Activated CD4-positive, alpha-beta T cell treated with anti-CD3 and anti-CD28 coated beads, Interleukin-2, amount 50 U/mL, for 48 hours (primary cell): ENCODE data around the gene ALDH1A3.
A peak's percentile ranks its signal among the peaks of the same experiment; 100 is the strongest.

Source experiments
- DNase-seq, 2 experiments: peaks; one replicate each; pipeline ENCODE4 v3.0.0-alpha.2; 2020

Gene ALDH1A3

DNA sequence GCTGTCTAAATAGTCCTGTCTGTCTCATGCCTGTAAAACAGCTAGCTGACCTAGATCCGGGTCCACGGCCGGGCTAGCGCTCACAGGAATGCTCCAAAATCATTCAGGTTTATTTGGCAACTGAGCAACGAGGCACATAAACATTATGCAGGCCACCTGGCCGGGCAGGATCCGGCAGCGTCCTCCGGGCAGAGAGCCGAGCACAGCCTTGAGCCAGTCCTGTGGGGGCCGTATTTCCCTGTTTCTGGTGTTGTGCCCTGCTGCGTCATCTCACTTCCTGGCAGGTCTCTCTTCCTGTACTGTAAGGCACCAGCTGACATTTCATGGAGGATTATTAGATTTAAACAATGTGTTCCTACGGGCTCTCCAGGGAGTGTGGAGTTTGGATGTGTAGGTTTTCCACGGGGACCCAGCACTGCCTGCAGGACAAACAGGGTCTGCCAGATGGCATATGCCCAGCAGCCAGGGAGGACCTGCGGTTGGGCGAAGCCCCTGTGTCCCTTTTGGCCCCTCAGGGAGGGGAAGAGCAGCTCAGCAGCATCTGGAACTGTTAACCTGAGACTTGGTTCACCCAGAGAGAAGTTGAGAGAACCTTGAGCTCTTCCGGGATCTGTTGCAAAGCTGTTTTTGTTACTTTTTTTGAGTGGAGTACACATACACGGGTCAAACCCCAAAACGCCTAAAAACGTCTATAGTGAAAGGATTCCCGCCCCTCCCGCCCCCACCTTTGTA is 23.0 kb downstream of the ALDH1A3 start:
- DNase-seq, result no peak

DNA sequence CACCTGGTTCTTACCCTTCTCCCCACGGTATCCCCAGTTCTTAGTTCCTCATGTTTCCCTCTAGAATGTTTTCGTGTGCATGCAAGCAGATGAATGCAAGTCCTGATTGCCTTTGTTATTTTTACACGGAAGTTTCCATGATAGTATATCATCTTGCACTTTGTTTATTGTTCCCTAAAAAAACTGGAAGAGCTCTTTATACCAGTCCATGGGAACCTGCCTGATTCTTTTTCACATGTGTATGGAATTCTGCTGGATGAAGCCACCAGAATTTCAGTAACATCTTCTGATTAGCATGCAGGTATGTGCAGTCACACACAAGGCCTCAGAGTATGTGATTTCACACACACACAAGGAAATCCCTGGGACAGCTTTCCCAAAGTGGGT is 23.5 kb downstream of the ALDH1A3 start:
- no peak for DNase-seq

DNA sequence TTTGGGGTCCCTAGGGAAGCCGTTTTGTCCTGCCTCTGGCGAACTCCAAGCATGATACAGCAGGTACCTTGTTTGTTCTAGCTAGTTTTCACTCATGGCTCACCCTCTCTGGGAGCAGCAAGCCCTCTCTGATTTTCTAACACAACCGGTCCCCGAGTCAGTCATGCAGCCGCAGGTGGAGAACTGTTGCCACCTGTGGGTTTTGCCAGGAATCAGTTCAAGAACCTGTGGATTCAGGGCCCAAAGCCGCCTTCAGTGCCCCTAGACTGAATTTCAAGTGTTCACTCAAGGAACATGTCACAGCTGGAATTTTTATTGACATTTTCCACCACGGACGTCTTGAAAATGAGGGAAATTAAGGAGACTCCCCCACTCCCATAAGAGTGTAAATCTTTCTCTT is 26.2 kb downstream of the ALDH1A3 start:
- no peak for DNase-seq

DNA sequence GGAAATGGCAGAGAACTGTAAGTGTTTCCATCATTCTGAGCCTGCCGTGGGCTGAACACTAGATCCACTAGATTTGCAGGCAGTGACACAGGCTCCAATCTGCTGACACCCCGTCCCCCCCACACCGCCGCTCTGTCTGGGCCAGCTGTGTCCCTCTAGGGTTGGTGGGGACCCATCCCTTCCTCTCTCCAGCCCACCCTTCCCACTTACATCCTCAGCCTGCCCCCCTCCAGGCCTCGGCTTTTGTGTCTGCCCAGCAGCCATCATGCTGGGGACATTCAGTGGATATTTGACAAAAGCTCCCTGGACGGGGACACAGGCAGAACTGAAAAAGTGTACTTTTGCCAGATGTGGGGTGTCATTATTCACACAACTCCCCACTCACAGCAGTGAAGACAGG is 28.8 kb downstream of the ALDH1A3 start:
- DNase-seq, result no peak

DNA sequence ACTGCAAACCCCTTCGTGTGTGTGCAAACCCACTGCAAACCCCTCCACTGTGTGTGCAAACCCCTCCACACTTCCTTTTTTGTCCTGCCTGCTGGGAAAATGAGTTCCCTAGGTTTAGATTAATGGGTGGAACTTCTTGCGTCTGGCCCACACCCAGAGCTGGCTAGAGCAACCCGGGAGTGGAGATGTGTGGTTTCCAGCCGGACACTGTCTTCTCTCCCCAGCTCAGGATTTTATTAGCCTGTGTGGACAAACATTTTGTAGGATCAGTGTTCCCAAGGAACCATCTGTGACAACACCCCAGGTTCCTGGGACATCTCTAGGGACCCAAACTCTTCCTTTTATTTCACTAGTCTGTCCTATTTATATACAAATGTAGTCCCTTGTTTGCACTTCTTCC is 29.9 kb downstream of the ALDH1A3 start:
- DNase-seq, result no peak

DNA sequence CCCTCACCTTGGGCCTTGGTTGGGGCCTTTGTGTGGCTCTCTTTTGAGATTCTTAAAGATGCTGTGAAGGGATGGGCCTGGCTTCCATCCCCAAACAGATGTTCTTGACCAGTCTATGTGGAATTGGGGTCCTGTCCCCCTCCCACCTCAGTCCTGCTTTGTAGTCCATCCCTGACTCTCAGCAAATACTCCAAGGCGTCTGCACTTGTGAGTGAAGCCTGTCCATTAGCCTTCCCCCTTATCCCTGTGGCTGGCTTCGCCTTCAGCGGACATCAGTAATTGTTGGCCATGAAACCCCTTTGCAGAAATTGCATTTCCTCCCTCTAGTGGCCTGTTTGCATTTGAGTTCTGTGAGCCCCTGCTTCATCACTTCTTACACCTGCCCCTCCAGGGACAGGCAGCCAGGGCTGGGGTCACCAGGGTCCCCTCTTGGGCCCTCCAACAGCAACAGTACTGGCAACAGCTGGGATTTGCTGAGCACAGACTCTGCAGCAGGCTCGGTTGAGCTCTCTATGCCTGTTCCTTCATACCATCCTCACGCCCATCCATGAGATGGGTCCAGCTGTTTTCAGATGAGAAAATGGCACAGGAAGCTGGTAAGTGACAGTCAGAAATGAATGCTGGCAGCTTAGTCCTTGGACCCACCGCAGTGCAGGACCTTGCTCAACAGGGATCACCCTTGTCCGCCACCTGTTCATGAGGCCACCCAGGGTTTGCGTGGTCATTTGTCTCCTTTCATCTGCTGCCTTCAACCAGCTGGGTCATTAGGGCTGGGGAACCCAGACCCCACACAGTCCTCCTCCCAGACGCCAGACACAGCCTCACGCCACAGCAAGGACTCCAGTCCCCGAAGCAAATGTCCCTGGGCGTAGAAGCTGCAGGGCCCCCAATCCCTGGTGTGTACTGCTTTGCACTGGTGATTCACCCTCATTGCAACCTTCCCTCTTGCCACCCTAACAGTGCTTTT is 30.6 kb downstream of the ALDH1A3 start:
- DNase-seq, result no peak

DNA sequence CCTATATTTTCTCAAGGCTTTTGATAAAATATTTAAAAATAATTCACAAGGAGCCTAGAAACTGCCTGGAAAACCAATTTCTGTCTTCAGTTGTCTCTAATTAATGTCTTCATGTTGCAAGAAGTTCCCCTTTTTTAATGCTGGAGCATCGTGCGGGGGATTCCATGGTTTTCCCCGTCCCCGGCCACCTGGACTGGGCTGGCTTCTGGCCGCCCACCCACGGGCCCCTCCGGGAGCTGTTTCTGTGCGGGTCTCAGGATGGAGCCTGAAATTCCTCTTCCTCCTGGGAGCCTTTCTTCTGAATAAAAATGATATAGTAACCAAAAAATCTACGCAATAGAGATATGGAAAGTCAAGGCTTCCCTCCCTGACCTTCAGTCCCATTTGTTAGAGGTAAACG is 31.5 kb downstream of the ALDH1A3 start:
- no peak for DNase-seq

DNA sequence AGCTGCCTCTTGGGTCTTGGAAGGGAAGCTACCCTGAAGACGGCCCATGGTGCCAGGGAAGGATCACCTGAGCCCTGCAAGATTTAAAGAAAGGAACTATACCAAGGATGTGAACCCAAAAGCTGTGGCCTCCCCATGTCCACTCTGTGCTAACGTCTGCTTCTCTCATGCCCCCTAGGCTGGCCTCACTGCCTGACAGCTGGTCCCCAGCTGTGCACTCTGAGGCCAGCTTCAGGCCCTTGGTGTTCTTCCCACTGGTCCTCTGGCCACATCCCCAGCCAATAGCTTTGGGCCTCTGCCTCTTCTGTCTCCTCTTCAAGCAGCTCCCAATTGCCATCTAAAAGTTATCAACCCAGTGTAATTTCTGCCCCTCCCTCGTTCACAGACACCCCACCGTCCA is 34.3 kb downstream of the ALDH1A3 start:
- no peak for DNase-seq

DNA sequence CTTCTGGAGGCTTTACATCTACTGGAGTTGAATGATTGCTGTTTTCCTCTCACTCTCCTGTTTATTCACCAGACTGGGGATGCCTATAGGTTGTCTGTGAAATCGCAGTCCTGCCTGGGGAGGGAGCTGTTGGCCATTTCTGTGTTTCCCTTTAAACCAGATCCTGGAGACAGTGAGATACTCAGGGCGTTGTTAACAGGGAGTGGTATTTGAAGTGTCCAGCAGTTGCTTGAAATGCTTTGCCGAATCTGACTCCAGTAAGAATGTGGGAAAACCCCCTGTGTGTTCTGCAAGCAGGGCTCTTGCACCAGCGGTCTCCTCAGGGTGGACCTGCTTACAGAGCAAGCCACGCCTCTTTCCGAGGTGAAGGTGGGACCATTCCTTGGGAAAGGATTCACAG is 35.2 kb downstream of the ALDH1A3 start:
- DNase-seq, result no peak

DNA sequence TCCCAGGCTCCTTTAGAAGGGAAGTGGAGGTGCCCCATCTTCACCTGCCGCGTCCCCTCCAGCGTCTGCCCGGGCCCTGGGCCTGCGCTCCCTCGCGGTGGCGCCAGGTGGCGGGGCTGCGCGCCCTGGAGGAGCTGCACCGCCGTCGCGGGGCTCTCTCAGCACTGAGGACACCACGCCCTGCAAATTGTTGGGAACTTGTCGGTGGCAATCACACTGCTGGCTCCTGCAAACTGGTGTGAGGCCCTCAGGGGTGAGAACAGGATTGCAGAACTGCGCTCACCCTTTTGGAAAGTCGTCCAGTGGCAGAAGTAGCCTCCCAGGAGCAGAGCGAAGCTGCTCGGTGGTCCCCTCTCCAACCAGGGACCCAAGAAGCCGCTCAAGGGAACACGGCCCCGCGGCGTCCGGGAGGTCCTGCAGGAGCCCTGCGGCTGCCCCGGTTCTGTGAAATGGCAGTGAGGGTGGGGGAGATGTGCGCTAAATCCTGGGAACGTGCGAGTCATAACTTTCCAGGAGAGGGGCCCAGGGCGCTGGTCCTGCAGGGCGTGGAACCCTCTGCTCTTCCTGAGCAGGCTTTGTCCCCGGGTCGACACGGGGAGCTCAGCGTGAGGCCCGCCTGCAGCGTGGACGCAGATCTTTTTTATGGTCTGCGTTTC is 38.5 kb downstream of the ALDH1A3 start:
- peak; percentile 75 for DNase-seq

DNA sequence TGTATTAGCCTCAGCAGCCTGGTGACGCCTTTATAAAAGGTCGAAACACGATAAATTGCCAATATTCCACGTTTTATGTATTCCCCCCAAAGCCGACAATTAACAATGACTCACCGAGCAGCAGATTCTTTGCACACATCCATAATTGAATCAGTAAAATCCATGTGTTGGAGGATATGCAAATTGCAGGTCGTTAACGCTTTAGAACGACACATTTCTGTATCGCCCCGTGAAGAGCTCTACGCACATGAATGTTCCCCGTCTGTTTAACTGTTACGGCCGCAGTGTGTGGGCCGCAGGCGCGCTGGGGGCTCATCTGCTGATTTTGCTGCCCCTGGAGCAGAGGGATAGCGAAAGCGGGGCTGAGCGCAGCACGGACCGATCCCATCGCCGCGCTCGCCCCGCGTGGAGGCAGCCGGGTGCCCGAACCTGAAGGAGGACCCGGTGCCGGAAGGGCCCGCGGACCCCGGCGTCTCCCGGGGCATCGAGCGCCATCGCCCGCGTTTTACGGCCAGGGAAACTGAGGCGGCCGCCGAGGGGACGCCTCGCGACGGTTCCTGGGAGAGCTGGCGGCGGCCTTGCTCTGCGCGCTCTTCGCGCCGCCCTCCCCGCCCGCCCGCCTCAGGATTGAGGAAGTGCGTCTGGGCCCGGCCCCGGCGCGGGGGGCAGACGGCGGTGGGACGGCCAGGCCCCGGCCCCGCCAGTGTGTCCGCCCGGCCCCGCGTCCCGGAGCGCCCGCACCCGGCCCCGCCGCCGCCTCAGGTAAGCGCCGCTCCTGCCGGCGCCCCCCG is 39.3 kb downstream of the ALDH1A3 start, which contains the start of gene LRRK1:
LRRK1 (plus strand) TSS at position 668 of the 791 bp plus-strand sequence. CDS start 5,276 bp downstream, outside the sequence.
- peak; percentile 18 to 23 for DNase-seq

DNA sequence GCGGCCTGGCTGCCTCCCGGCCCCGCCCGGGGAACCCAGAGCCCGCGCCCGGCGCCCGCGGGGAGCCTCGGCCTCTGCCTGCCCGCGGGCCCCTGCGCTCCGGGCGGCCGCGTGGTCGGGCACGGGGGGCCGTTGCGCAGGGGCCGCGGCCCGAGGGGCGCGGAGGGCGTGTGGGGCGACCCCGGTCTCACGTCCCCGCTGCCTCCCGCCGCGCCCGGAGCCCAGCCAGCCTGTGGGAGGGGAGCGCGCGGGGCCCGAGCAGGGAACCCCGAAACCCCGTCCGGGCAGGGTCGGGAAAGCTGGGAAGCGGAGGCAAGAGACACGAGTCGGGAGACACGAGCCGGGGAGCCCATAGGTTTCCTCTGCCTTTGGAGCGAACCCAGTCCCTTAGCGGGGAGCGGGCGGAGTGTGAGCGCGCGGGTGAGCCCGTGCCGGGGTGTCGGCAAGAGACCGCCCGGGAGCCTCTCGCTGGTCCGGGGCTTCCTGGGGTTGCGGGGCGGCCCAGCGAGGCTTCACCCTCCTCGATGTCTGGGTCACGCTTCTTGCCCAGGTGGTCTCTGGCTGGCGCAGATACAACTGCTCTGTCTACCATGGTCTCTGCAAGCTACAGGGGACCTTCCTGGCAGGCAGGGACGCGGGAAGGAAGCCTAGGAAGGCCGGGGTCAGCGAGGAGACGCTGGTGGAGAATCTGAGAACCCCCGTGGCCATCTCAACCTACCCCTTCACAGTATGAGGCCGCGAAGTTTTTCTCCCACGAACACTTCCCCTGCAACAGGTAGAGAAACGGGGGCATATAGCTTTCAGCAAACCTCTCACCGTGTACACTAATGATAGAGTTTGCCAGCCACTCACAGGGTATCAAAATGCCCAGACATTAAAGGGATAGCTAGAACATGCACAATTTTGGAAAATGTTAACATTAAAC is 40.1 kb downstream of the ALDH1A3 start:
- peak; percentile 15 to 22 for DNase-seq

DNA sequence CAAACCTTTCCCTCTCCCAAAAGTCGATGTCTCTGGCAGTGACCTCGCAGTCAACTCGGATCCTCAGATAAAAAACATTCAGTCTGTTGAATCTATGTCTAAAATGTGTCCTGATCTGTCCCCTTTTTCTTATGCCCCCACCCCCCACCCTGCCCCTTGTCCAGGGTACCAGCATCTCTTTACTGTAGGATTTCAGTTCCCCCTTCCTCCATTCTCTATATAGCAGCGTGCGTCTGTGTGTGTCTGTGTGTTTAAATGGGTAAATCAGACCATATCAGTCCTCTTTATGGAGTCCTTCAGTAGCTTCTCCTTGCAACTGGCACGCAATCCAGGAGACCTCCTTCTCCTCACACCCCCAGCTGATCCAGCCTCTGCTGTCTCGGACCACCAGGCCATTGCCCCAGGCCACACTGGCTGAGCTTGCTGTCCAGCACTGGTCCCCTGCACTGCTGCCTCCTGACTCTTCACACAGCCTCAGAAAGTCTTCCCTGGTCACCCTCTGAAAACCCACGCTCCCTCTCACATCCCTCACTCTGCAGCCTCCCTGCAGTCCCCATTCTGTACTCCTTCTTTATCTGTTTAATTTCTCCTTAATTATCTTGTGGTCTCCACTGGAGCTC is 41.0 kb downstream of the ALDH1A3 start:
- no peak for DNase-seq

DNA sequence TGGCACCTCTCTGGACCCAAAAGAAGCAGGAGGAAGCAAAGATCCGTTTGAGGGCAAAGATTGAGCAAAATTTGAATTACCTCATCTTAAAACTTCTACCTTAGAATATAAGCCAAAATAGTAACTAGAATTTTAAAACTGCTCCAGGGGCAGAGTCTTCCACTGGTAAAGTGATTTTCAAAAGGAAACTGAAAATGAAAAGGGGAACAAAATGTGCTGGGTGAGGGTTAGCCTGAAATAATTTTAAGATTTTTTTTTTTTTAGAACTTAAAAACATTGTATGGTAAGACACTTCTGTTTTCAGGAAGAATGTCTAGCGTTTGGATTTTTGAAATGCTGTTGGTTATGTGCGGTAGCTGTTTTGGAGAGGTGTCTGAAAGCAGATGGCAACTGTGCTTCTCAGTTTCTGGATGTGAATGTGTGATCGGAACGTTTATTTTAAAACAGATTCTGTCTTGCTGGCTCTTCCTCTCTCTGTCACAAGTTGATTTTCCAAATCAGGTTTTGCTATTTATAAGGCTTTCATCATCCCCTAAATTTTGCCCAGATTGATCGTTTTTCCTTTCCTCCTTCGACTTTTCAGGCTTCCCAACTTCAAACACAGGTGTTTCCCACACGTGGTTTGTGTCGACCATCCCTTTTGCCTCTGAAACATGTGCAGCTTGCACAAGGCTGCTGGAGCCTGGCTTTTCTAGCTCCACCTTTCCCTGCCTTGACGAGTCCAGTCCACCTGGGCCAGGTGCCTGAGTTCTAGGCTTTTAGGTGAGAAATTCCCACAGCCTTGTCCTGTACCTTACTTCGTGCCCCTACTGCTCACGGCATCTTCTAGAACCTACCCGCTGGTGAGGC is 42.8 kb downstream of the ALDH1A3 start:
- DNase-seq, result no peak

DNA sequence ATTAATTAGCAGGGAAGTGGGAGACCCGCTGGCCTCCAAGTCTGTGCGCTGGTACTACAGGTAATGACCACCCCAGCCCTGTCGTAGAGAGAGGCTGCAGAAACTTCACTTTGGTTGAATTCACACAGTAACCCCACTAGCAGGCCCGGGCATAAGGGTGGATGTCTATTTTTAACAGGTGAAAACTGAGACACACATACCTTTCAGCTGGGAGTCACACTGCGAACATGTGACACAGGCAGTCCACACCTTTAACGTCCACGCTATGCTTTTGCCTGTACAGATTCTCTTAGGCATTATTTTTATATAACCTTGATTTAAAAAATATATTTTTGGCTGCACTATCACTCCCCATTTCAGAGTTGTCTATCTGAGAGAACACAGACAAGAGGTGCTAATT is 43.4 kb downstream of the ALDH1A3 start:
- no peak for DNase-seq

DNA sequence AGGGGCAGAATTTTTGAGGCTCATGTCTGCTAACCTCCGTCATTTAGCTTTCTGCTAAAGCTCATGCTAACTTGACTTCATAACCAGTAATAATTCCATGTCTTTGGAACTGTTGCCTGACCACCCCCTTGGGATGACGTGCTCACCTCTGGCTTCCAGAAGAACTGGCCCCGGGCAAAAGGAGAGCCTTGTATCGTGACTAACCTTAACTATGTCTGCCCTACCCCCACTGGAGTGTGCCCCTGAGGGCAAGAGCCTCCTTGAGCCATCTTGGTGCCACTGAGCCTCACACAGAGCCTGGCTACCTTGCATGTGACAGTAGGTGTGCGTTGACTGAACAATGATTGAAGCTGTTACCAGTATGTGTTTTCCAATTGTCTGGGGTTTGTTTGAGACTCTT is 44.3 kb downstream of the ALDH1A3 start:
- no peak for DNase-seq

DNA sequence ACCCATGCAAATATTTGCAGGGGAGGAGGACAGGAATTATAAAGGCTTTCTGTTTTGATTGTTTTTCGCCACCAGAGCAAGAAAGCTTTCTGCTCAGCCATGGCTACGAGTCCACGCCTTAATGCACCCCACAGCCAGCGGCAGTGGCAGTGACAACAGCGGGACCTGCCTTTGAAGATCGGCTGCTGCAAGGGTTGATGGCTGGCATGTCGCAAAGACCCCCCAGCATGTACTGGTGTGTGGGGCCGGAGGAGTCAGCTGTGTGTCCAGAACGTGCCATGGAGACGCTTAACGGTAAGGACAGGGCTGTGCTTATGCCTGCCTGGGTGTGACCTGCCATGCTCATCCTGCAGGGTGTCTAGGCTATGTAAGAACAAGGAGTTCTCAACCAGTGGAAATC is 44.8 kb downstream of the ALDH1A3 start:
- DNase-seq, result no peak

DNA sequence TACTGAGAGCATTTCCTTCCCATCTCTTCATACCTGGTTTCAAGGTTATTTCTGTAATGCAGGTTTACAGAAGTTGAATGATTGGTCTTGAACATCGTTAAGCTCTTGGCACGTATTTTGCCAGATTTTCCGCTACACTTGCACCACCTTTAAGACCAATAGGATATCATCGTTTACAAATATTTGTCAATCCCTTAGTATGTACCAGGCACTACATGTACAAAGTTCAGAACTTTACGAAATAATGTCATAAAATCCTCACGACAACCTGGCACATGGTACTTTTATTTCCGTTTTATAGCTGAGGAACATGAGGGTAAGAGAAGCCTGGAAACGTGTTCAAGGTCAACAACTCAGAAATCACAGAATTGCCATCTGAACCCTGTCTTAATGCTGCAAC is 45.8 kb downstream of the ALDH1A3 start:
- no peak for DNase-seq

DNA sequence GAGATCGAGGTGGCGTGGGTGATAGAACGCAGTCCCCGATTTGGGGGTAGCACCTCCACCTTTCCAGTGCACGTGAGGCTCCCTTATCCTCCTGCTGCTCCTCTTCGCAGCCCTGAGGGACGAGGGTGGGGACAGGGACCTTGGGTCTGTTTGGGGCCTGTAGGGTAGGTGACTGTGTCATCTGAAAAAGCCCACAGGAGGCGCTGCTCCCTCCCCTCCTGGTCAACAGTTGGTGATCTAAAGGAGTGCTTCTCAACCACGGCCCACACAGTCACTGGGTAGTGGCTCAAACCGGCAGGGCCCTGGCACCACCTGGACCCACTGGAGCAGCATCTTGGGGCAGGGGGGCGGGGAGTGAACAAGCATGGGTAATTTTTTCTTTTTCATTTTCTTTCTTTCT is 46.6 kb downstream of the ALDH1A3 start:
- peak in 1 of 2 experiments; percentile 11 for DNase-seq
